ENCODE results near the gene ITGA11. TPM values are rescaled to one million over a fixed set of nuclear protein-coding genes. Genes with fewer than 3 reads are reported as not detected.

ITGA11 gene
- total and polyA plus RNA-seq, 8 donors = 0.19 to 4.1 (median 0.66) TPM

GRCh38 chr15:68349151-68349550 is 82.8 kb downstream of the ITGA11 start:
- DNase-seq (no peak), FAIRE-seq (no peak), ATAC-seq (no peak)
- no peaks in the 10 kb centered on the region for H3K4me1 ChIP-seq
- no peaks in the 10 kb centered on the region for H3K9me3 ChIP-seq
- no peak overlapping the region for H3K4me3 ChIP-seq
- H3K36me3 ChIP-seq = no peaks in the 10 kb centered on the region
- WGBS, 2 donors = 67 to 77% methylated on average over 6 of the region's 6 CpGs
- intact Hi-C loops (cut with DNase I) = no loop called here
- H3K27me3 ChIP-seq = no peaks in the 10 kb centered on the region
- no peak for TF ChIP-seq CTCF (IDR thresholded peaks at IDR 0.05)
- H3K27ac ChIP-seq = no peak overlapping the region

GRCh38 chr15:68348606-68349005 is 83.4 kb downstream of the ITGA11 start:
- Histone ChIP-seq H3K4me1 (no peaks in the 10 kb centered on the region), H3K27ac (no peak overlapping the region), H3K36me3 (no peaks in the 10 kb centered on the region), H3K4me3 (no peak overlapping the region), H3K9me3 (no peaks in the 10 kb centered on the region), H3K27me3 (no peaks in the 10 kb centered on the region)
- whole genome bisulfite sequencing, 2 donors = 67 to 76% methylated on average over 9 of the region's 9 CpGs
- ATAC-seq = no peak
- TF ChIP-seq CTCF (IDR thresholded peaks at IDR 0.05) = no peak
- no peak for FAIRE-seq
- DNase-seq = no peak
- intact Hi-C loops (cut with DNase I) = no loop called here

- TF ChIP-seq CTCF (IDR thresholded peaks at IDR 0.05) = no peak
- intact Hi-C loops (cut with DNase I) = no loop called here
- Histone ChIP-seq H3K36me3 (no peaks in the 10 kb centered on the region), H3K4me1 (no peaks in the 10 kb centered on the region), H3K27ac (no peak overlapping the region), H3K4me3 (no peak overlapping the region), H3K9me3 (no peaks in the 10 kb centered on the region), H3K27me3 (no peaks in the 10 kb centered on the region)
- 84 to 91% methylated on average over 6 of the region's 6 CpGs for WGBS, 2 donors
- DNase-seq (no peak), FAIRE-seq (no peak), ATAC-seq (no peak)
Measured at GRCh38 chr15:68348081-68348480, 83.9 kb downstream of the ITGA11 start.

- Histone ChIP-seq H3K36me3 (no peaks in the 10 kb centered on the region), H3K9me3 (no peaks in the 10 kb centered on the region), H3K4me1 (no peaks in the 10 kb centered on the region), H3K27ac (no peak overlapping the region), H3K4me3 (no peak overlapping the region), H3K27me3 (no peaks in the 10 kb centered on the region)
- WGBS, 2 donors = 80 to 83% methylated on average over 7 of the region's 7 CpGs
- ATAC-seq = no peak
- intact Hi-C loops (cut with DNase I) = no loop called here
- FAIRE-seq = no peak
- no peak for TF ChIP-seq CTCF (IDR thresholded peaks at IDR 0.05)
- no peak for DNase-seq
Measured at GRCh38 chr15:68347392-68347791, 84.6 kb downstream of the ITGA11 start.

DNA sequence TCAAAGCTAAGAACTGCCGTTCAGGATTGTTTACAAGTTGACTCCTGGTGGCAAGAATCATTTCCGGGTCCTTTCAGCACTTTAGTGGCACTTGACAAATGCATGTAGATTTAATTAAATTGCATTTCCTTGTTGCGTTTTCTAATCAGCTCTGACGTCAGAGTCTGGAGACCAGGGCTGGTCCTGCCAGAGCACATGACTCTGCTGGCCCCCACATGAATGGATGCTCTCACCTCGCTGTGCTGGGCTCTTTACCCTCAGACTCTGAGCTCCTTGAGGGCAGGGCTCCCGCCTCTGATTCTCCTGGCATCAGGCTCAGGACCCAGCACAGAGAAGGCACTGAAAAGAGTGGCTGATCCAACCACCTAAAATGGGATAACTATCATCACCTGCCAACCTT is 85.0 kb downstream of the ITGA11 start:
- no peaks in the 10 kb centered on the region for H3K9me3 ChIP-seq
- H3K4me1 ChIP-seq = no peaks in the 10 kb centered on the region
- H3K36me3 ChIP-seq = no peaks in the 10 kb centered on the region
- ATAC-seq (peak in 2 of 4 donors; percentile 8 to 20), DNase-seq (no peak), FAIRE-seq (no peak)
- no peak overlapping the region for H3K27ac ChIP-seq
- intact Hi-C loops (cut with DNase I) = no loop called here
- TF ChIP-seq CTCF (IDR thresholded peaks at IDR 0.05) = no peak
- no peaks in the 10 kb centered on the region for H3K27me3 ChIP-seq
- H3K4me3 ChIP-seq = no peak overlapping the region
- 46 to 55% methylated on average over 6 of the region's 6 CpGs for WGBS, 2 donors
